ENCODE measurements around the gene CYP1A2. TPM values are rescaled to one million over a fixed set of nuclear protein-coding genes. Genes with fewer than 3 reads are reported as not detected.
A peak's percentile ranks its signal among the peaks of the same experiment; 100 is the strongest.

CYP1A2 gene
- total RNA-seq, 1 experiment from 2014 or later = not detected

DNA sequence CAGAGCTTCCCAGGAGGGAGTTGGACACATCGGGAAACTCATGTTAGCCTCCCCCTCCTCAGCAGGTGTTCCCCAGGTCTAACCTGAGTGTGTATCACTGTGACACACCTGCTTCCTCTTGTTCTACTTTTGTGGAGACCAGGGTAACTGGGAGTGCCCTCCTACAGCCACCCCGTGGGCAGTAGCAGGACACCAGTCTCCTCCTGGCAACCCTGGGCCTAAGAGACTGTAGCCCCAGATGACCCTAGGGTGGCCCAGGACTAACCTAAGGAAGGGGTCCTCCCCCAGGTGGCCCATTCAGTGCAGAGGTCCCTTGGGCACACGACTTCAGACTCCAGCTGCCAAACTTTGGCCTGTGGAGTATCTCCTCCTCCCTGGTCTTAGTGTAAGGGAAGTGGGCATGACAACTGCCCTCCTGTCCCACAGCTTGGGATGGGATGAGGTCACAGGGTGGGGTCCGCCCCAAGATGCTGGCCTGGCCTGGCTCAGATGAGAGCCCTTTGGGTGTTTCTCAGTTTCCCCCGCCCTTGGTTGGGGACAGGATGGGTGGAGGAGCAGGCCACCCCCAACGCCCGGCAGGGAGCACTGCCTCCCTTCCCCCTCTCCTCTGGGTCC is 38.0 kb downstream of the CYP1A2 start:
- no peak overlapping the region for H3K4me3 ChIP-seq
- no peaks in the 10 kb centered on the region for H3K27me3 ChIP-seq
- DNase-seq = no peak
- H3K9me3 ChIP-seq (replicated peaks) = no peaks in the 10 kb centered on the region
- H3K27ac ChIP-seq = no peak overlapping the region
- peaks cover 32% of the 10 kb centered on the region for H3K4me1 ChIP-seq
- peaks cover 3% of the 10 kb centered on the region for H3K36me3 ChIP-seq

GRCh38 chr15:74787251-74788041 is 38.8 kb downstream of the CYP1A2 start:
- DNase-seq = no peak
- no peak overlapping the region for H3K27ac ChIP-seq
- H3K4me3 ChIP-seq = no peak overlapping the region
- peaks cover 3% of the 10 kb centered on the region for H3K36me3 ChIP-seq
- H3K27me3 ChIP-seq = no peaks in the 10 kb centered on the region
- no peaks in the 10 kb centered on the region for H3K9me3 ChIP-seq (replicated peaks)
- H3K4me1 ChIP-seq = peaks cover 35% of the 10 kb centered on the region

GRCh38 chr15:74788042-74788682 is 39.5 kb downstream of the CYP1A2 start:
- Histone ChIP-seq H3K9me3 (replicated peaks) (no peaks in the 10 kb centered on the region), H3K4me3 (no peak overlapping the region), H3K36me3 (peaks cover 3% of the 10 kb centered on the region), H3K27ac (no peak overlapping the region), H3K4me1 (peaks cover 42% of the 10 kb centered on the region), H3K27me3 (no peaks in the 10 kb centered on the region)
- no peak for DNase-seq

DNA sequence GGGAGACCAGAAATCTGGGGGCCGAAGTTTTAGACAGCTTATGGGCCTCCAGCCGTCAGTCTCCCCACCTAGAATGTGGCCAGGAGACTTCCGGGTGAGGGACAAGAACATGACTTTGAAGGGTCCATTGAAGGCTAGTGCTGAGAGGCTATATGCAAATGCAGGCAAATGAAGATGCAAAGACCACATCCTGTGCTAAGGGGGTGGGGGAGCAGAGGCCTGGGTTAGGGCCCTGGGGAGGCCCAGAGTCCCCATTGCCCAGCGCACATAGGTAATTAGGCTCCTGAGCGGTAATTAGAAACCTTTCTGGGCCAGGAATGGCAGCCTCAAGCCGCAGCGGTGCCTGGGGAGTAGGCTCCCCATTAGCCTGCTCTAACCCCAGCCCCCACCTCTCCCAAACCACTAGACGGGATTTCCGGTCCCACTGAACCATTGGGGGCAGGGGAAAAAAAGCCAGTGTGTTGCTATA is 40.1 kb downstream of the CYP1A2 start:
- H3K27ac ChIP-seq = no peak overlapping the region
- peaks cover 42% of the 10 kb centered on the region for H3K4me1 ChIP-seq
- no peaks in the 10 kb centered on the region for H3K9me3 ChIP-seq (replicated peaks)
- H3K4me3 ChIP-seq = no peak overlapping the region
- no peak for DNase-seq
- H3K27me3 ChIP-seq = no peaks in the 10 kb centered on the region
- H3K36me3 ChIP-seq = peaks cover 3% of the 10 kb centered on the region

DNA sequence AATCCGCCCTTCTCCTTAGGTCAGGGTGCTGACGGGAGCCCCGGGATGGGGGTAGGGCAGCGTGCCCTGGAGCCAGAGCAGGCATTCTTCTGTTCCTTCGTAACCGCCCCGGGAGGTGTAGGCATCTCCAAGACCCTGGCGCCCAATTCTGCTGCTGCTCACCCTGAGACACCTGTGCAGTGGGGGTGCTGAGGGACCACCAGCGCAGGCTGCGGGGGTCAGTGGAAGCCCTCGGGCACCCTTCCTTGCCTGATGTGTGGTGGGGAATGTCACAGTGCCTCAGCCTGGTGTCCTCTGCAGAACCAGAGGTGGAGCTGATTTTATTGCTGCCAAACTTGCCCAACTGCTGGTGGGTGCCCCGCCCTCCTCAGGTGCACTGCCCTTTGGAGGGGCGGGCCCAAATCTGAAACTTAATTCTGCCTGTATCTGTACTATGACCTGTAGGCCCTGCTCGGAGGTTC is 40.6 kb downstream of the CYP1A2 start:
- DNase-seq = no peak
- no peaks in the 10 kb centered on the region for H3K9me3 ChIP-seq (replicated peaks)
- H3K27me3 ChIP-seq = no peaks in the 10 kb centered on the region
- no peak overlapping the region for H3K27ac ChIP-seq
- H3K4me1 ChIP-seq = peaks cover 42% of the 10 kb centered on the region
- peaks cover 3% of the 10 kb centered on the region for H3K36me3 ChIP-seq
- H3K4me3 ChIP-seq = no peak overlapping the region

GRCh38 chr15:74789741-74790079 is 41.1 kb downstream of the CYP1A2 start:
- Histone ChIP-seq H3K27me3 (no peaks in the 10 kb centered on the region), H3K4me3 (no peak overlapping the region), H3K4me1 (peaks cover 42% of the 10 kb centered on the region), H3K27ac (peak overlapping the region; percentile 57), H3K36me3 (no peaks in the 10 kb centered on the region; the same call in 1 of the 2 replicates), H3K9me3 (replicated peaks) (no peaks in the 10 kb centered on the region)
- DNase-seq = no peak

GRCh38 chr15:74790080-74790916 is 41.7 kb downstream of the CYP1A2 start:
- peaks cover 42% of the 10 kb centered on the region for H3K4me1 ChIP-seq

DNA sequence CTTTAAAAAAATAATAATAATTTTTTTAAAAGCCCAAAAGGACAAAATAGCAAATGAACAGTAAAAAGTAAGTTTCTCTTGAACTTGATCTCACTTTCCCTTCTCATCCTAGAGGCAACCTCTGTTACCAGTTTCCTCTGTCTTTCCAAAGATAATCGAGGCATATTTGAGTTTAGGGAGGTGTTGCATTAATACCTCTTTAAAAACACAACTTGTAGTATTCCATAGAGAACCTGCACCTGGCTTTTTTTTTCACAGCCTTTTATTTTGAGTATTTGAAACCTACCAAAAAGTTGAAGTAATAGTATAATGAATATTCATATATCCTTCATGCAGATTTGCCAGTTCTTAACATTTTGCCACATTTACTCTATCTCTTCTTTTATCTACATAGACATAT is 42.4 kb downstream of the CYP1A2 start:
- DNase-seq = no peak
- Histone ChIP-seq H3K9me3 (replicated peaks) (no peaks in the 10 kb centered on the region), H3K4me3 (no peak overlapping the region), H3K36me3 (no peaks in the 10 kb centered on the region; the same call in 1 of the 2 replicates), H3K4me1 (peaks cover 42% of the 10 kb centered on the region), H3K27me3 (no peaks in the 10 kb centered on the region), H3K27ac (peak overlapping the region; percentile 57; the same call in 1 of the 2 replicates)

More at GRCh38 chr15:74790080-74790916, 41.7 kb downstream of the CYP1A2 start:
- H3K27ac ChIP-seq = peak overlapping the region; percentile 57
- peak overlapping the region; percentile 16 for H3K4me3 ChIP-seq
- no peaks in the 10 kb centered on the region for H3K27me3 ChIP-seq
- no peaks in the 10 kb centered on the region; the same call in 1 of the 2 replicates for H3K36me3 ChIP-seq
- no peaks in the 10 kb centered on the region for H3K9me3 ChIP-seq (replicated peaks)
- peak; percentile 96 to 97 for DNase-seq

DNA sequence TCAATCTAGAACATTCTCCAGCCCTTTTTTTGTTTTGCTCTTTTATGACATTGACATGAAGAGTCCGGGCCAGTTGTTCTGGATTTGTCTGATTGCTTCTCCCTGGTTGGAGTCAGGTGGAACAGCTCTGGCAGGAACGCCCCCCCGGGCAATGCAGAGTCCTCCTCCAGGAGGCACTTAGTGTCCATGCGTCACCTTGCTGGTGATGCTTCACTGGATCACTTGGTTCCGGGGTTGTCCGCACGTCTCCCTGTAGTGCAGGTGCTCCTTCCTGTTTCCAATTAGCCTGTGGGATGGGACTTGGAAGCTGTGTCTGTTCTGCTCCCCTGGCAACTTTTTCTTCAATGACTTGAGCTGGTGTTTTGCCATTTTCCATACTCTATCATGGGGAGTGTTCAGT is 43.0 kb downstream of the CYP1A2 start:
- Histone ChIP-seq H3K9me3 (replicated peaks) (no peaks in the 10 kb centered on the region), H3K36me3 (no peaks in the 10 kb centered on the region; the same call in 1 of the 2 replicates), H3K27ac (no peak overlapping the region), H3K4me1 (peaks cover 42% of the 10 kb centered on the region), H3K27me3 (no peaks in the 10 kb centered on the region), H3K4me3 (no peak overlapping the region)
- DNase-seq = no peak

- peaks cover 42% of the 10 kb centered on the region for H3K4me1 ChIP-seq
- H3K4me3 ChIP-seq = no peak overlapping the region
- H3K27ac ChIP-seq = no peak overlapping the region
- DNase-seq = no peak
- no peaks in the 10 kb centered on the region for H3K27me3 ChIP-seq
- H3K9me3 ChIP-seq (replicated peaks) = no peaks in the 10 kb centered on the region
- no peaks in the 10 kb centered on the region; the same call in 1 of the 2 replicates for H3K36me3 ChIP-seq
These were observed 43.8 kb downstream of the CYP1A2 start for GRCh38 chr15:74792227-74793016.

DNA sequence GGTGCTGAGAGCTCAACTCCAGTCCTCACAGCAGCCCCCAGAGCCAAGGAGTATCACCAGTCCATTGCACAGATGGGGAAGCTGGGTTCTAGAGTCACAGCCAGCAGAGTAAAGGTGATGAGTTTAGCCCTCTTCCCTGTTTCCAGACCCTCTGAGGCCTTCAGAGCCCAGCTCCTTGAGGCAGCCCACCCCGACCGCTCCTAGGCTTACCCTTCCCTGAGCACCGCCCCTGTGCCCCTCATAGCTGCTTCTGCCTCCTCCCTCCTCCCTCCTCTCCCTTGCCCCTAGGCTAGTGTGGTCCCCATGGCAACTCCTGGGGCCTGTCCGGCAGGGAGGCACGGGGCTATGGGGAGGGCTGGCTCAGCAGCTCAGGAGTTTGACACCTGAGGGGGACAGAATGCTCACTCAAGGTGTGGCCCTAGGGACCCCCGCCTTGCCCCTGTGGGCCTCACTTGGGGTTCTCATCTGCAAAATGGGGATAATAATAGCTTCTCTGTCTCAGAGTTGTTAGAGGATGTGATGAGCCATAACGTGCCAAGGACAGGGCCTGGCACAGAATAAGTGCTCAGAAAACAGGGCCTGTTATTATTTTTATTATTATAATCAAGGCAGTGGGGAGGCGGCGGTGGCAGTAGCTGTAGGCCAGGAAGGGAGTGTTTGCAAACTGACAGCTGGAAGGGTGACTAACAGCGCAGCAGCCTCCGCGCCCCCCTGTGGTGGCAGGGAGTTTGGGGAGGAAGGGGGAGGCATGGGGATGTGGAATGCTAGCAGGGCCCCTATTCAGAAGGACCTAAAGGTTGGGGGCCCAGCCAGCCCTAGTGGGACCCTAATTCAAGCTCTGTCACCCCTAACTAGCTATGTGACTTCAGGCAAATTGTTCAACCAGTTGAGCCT is 44.7 kb downstream of the CYP1A2 start:
- Histone ChIP-seq H3K4me1 (peaks cover 37% of the 10 kb centered on the region), H3K36me3 (no peaks in the 10 kb centered on the region; the same call in 1 of the 2 replicates), H3K9me3 (replicated peaks) (no peaks in the 10 kb centered on the region), H3K27ac (no peak overlapping the region), H3K27me3 (no peaks in the 10 kb centered on the region), H3K4me3 (no peak overlapping the region)
- no peak for DNase-seq

DNA sequence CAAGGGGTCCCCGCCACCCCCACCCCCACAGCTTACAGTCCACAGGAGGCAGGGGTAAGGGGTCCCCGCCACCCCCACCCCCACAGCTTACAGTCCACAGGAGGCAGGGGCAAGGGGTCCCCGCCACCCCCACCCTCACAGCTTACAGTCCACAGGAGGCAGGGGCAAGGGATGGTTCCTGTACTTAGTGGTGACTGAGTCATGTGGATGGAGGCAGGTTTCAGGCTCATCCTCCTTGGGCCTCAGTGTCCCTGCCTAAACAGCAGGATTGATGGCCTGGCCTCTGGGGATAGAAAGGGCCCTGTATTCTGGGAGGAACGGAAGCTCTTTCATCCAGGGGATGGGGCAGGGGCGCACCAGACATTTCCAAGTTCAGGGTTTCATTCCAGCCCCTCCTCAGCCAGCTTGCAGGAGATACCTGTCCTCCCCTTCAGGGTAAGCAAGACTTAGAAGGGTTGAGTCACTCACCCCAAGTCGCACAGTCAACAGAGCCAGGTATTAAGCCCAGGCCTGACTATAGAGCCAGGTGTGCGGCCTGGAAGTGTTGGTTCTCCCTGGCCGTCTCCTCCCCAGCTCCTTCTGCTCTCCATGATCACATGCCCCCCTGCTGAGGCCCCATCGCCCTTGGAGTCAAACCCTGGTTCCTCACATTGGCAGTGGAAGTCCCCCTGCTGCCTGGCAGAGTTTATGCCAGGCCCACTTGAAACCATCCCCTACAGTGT is 45.8 kb downstream of the CYP1A2 start:
- no peak for DNase-seq
- Histone ChIP-seq H3K9me3 (replicated peaks) (no peaks in the 10 kb centered on the region), H3K27ac (no peak overlapping the region), H3K27me3 (no peaks in the 10 kb centered on the region), H3K4me1 (peaks cover 26% of the 10 kb centered on the region), H3K4me3 (no peak overlapping the region), H3K36me3 (peaks cover under 1% of the 10 kb centered on the region; the same call in 1 of the 2 replicates)

Data from SJCRH30 (cell line).